Measurements from ENCODE around the gene NKX2-1. TPM values are rescaled to one million over a fixed set of nuclear protein-coding genes. Genes with fewer than 3 reads are reported as not detected.

The NKX2-1 gene
- polyA plus RNA-seq, 1 donor: not detected

GRCh38 chr14:36518031-36518585 is 1.9 kb downstream of the NKX2-1 start:
- DNase-seq: no peak

- DNase-seq: no peak
Observed at GRCh38 chr14:36517242-36518030, 2.6 kb downstream of the NKX2-1 start.

GRCh38 chr14:36516719-36517241 is 3.3 kb downstream of the NKX2-1 start:
- DNase-seq: no peak

GRCh38 chr14:36515896-36516718 is 3.9 kb downstream of the NKX2-1 start:
- no peak for DNase-seq

GRCh38 chr14:36515105-36515593 is 4.9 kb downstream of the NKX2-1 start:
- no peak for DNase-seq

GRCh38 chr14:36514278-36515104 is 5.5 kb downstream of the NKX2-1 start:
- no peak for DNase-seq

GRCh38 chr14:36513451-36514277 is 6.4 kb downstream of the NKX2-1 start:
- DNase-seq: no peak

GRCh38 chr14:36513012-36513420 is 7.0 kb downstream of the NKX2-1 start:
- DNase-seq: no peak

GRCh38 chr14:36512585-36513003 is 7.4 kb downstream of the NKX2-1 start:
- DNase-seq: no peak

GRCh38 chr14:36511981-36512584 is 7.9 kb downstream of the NKX2-1 start:
- DNase-seq: no peak

- no peak for DNase-seq
Observed at GRCh38 chr14:36510874-36511273, 9.2 kb downstream of the NKX2-1 start.

GRCh38 chr14:36510078-36510799 is 9.8 kb downstream of the NKX2-1 start:
- no peak for DNase-seq

GRCh38 chr14:36509069-36509917 is 10.7 kb downstream of the NKX2-1 start:
- no peak for DNase-seq

- no peak for DNase-seq
Observed at GRCh38 chr14:36508418-36509068, 11.5 kb downstream of the NKX2-1 start.

GRCh38 chr14:36507847-36508417 is 12.1 kb downstream of the NKX2-1 start:
- no peak for DNase-seq

- DNase-seq: no peak
Observed at GRCh38 chr14:36506732-36507614, 13.1 kb downstream of the NKX2-1 start.

Measured in left kidney (tissue), 2 donors.